ENCODE results near the gene FARS2. TPM values are rescaled to one million over a fixed set of nuclear protein-coding genes. Genes with fewer than 3 reads are reported as not detected.

FARS2 gene
- total and polyA plus RNA-seq, 9 of the 15 experiments (the other 6 are each of a cell fraction or from before 2014, with no cell fraction given): 16.5 to 62.2 (median 27.0) TPM

DNA sequence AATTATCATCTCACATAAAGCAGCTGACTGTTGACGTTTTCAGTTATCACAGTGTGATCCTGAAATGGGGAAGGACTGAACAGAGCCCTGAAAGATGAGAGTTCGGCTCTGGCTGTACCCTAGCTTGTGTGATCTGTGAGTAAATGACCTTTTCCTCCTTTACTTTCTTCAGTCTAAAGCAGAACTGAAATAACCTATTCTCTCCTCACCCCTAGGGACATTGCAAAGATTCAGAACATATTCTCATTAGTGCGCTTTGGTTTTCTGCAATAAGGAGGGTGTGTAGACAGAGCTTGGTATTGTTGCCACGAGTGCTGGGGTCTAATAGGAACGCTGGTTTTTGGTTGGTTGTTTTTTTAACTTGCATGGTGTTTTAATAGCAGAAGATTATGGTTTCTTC lies 16.7 kb downstream of the FARS2 start:
- BruUV-seq (replicated peaks): no TSS peak
- POLR2A ChIA-PET: interaction anchor here (1.1 kb wide), 1 partner anchor 12 kb away, joined by 3 read pairs; no protein-coding TSS in a partner anchor
- H3K4me2 ChIP-seq (ENCODE audit: insufficient read depth, low read length): no peak overlapping the region
- H3K36me3 ChIP-seq (ENCODE audit: control insufficient read depth, insufficient read depth, low read length): 0 out of 3 replicates have a peak, but pooled peaks cover 2% of the 10 kb centered on the region
- no peaks in the 10 kb centered on the region for H3K9me1 ChIP-seq (ENCODE audit: control insufficient read depth, insufficient read depth, low read length)
- intact Hi-C loops (cut with micrococcal nuclease) (loop anchor here (5.0 kb wide), 1 partner anchor 99 kb away; no protein-coding TSS in a partner anchor), in situ Hi-C loops (cut with MboI) (no loop called here)
- 68% methylated on average over 5 of the region's 5 CpGs for WGBS (ENCODE audit: insufficient coverage, low coverage, missing lambda C conversion rate)
- H3K79me2 ChIP-seq (ENCODE audit: control insufficient read depth, insufficient read depth, low read length): peaks cover 34% of the 10 kb centered on the region
- no peak overlapping the region for H3K4me3 ChIP-seq
- peaks cover 5 to 12% of the 10 kb centered on the region in 2 experiments; a peak in 4 of 5 replicates for H3K4me1 ChIP-seq (replicated peaks in 1 of 2; ENCODE audit: control insufficient read depth in 2 of 2, insufficient read depth in 2 of 2, low read length in 2 of 2)
- H3K27me3 ChIP-seq (ENCODE audit: control insufficient read depth in 2 of 2, insufficient read depth in 2 of 2, low read length in 2 of 2): no peaks in the 10 kb centered on the region
- no peak overlapping the region for H3K9ac ChIP-seq (ENCODE audit: insufficient read depth in 1 of 2, low read depth in 2 of 2, low read length in 2 of 2)
- CTCF ChIA-PET (ENCODE audit: low intra/inter-chr PET ratio): no interaction called here
- H4K20me1 ChIP-seq (replicated peaks; ENCODE audit: control insufficient read depth, insufficient read depth, low read length): no peaks in the 10 kb centered on the region
- no peak overlapping the region for H2AFZ ChIP-seq (ENCODE audit: low read depth, low read length)
- no peak overlapping the region for H3K27ac ChIP-seq (ENCODE audit: extremely low read depth, low read depth, low read length)
- no peaks in the 10 kb centered on the region for H3K9me3 ChIP-seq (replicated peaks; ENCODE audit: control insufficient read depth, insufficient read depth, low read depth, low read length)
- TF ChIP-seq THRB (CRISPR knock-in tag; conservative IDR thresholded peaks at IDR 0.05) (no peak), POLR2AphosphoS2 (IDR thresholded peaks at IDR 0.05; ENCODE audit: low read length) (no peak), BCOR (IDR thresholded peaks at IDR 0.05) (no peak), ZNF717 (CRISPR knock-in tag; IDR thresholded peaks at IDR 0.05) (no peak), ZNF707 (CRISPR knock-in tag; conservative IDR thresholded peaks at IDR 0.05) (no peak), TSC22D4 (tag; IDR thresholded peaks at IDR 0.05) (no peak), TCF7L2 (IDR thresholded peaks at IDR 0.05; ENCODE audit: low read depth, low read length) (no peak), TRIM28 (IDR thresholded peaks at IDR 0.05) (no peak), CEBPB (tag; IDR thresholded peaks at IDR 0.05) (no peak), XRCC3 (IDR thresholded peaks at IDR 0.05) (no peak), ZBTB26 (CRISPR knock-in tag; IDR thresholded peaks at IDR 0.05) (no peak), NCOR1 (IDR thresholded peaks at IDR 0.05) (no peak), HNRNPL (IDR thresholded peaks at IDR 0.05; ENCODE audit: low read depth, low read length) (no peak), RBM15 (IDR thresholded peaks at IDR 0.05; ENCODE audit: insufficient read depth, low read length) (no peak)
- TF ChIP-seq, protein P1, sequence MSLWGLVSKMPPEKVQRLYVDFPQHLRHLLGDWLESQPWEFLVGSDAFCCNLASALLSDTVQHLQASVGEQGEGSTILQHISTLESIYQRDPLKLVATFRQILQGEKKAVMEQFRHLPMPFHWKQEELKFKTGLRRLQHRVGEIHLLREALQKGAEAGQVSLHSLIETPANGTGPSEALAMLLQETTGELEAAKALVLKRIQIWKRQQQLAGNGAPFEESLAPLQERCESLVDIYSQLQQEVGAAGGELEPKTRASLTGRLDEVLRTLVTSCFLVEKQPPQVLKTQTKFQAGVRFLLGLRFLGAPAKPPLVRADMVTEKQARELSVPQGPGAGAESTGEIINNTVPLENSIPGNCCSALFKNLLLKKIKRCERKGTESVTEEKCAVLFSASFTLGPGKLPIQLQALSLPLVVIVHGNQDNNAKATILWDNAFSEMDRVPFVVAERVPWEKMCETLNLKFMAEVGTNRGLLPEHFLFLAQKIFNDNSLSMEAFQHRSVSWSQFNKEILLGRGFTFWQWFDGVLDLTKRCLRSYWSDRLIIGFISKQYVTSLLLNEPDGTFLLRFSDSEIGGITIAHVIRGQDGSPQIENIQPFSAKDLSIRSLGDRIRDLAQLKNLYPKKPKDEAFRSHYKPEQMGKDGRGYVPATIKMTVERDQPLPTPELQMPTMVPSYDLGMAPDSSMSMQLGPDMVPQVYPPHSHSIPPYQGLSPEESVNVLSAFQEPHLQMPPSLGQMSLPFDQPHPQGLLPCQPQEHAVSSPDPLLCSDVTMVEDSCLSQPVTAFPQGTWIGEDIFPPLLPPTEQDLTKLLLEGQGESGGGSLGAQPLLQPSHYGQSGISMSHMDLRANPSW (CRISPR knock-in tag; IDR thresholded peaks at IDR 0.05): no peak
- no peak for DNase-seq (ENCODE audit: extremely low read depth in 1 of 4, low spot score in 3 of 4)
- no peak for ATAC-seq
- no peak for FAIRE-seq
